ENCODE results near the gene NTHL1.

- TF ChIP-seq POLR2A (IDR thresholded peaks at IDR 0.05) (no peak), CTCF (IDR thresholded peaks at IDR 0.05) (no peak)
These were observed 41.2 kb upstream of the NTHL1 start for GRCh38 chr16:2088759-2089358.

Measured in testis (tissue), 2 donors.